ENCODE results near the gene NCBP2.

- TF ChIP-seq, protein P1, sequence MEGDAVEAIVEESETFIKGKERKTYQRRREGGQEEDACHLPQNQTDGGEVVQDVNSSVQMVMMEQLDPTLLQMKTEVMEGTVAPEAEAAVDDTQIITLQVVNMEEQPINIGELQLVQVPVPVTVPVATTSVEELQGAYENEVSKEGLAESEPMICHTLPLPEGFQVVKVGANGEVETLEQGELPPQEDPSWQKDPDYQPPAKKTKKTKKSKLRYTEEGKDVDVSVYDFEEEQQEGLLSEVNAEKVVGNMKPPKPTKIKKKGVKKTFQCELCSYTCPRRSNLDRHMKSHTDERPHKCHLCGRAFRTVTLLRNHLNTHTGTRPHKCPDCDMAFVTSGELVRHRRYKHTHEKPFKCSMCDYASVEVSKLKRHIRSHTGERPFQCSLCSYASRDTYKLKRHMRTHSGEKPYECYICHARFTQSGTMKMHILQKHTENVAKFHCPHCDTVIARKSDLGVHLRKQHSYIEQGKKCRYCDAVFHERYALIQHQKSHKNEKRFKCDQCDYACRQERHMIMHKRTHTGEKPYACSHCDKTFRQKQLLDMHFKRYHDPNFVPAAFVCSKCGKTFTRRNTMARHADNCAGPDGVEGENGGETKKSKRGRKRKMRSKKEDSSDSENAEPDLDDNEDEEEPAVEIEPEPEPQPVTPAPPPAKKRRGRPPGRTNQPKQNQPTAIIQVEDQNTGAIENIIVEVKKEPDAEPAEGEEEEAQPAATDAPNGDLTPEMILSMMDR (conservative IDR thresholded peaks at IDR 0.05; ENCODE audit: low read depth, low read length) = no peak
- no peak for TF ChIP-seq EZH2 (IDR thresholded peaks at IDR 0.05; ENCODE audit: low read length, unreplicated experiment)
Observed at GRCh38 chr3:196936288-196936687, 6.0 kb downstream of the NCBP2 start.
